GM12878 (cell line): ENCODE data around the gene PSMG3. TPM values are rescaled to one million over a fixed set of nuclear protein-coding genes. Genes with fewer than 3 reads are reported as not detected.

Source experiments
- ATAC-seq: fragments of 200-7000 bp; cut with Tn5 transposase; 3 replicates; pipeline ENCODE4 v1.9.1; 2020; ENCODE audit warnings: mild to moderate bottlenecking, moderate library complexity
- BruUV-seq: library from RNA; stranded (reverse); fragments of 400-500 nt; replicated peaks from 2 replicates; lab custom pipeline; 2021; lab: Mats Ljungman, UMichigan
- CTCF ChIA-PET: fragments of 300-600 bp; sonication (Branson Sonifier 250); formaldehyde crosslinking; extraction: SDS; loops from one replicate; lab custom pipeline; 2021; ENCODE audit warnings: inconsistent platforms; lab: Yijun Ruan, JAX
- POLR2A ChIA-PET: fragments of 350-600 bp; formaldehyde crosslinking; extraction: SDS; loops from one replicate; lab custom pipeline; 2021; ENCODE audit warnings: inconsistent platforms; lab: Charles Lee
- RAD21 ChIA-PET: fragments of 300-600 bp; sonication (Branson Sonifier 250); formaldehyde crosslinking; loops from one replicate; lab custom pipeline; 2023; ENCODE audit warnings: antibody characterized with exemption; ENCODE audit not compliant: unreplicated experiment; lab: Charles Lee
- SMC1A ChIA-PET: fragments of 300-600 bp; sonication (Branson Sonifier 250); formaldehyde crosslinking; loops from one replicate; lab custom pipeline; 2023; ENCODE audit not compliant: unreplicated experiment, uncharacterized antibody; lab: Charles Lee
- DNase-seq: peaks from one replicate; pipeline ENCODE4 v3.0.0-alpha.2; 2011; ENCODE audit warnings: low read depth, low spot score
- FAIRE-seq: peaks from 3 replicates; lab custom pipeline; 2011; peaks lifted over from hg19 to GRCh38; lab: Jason Lieb, UNC
- H2AFZ ChIP-seq: 2 replicates; pipeline ENCODE4 v1.6.0; 2011; ENCODE audit warnings: low read depth, low read length, control low read depth; ENCODE audit not compliant: control insufficient read depth
- H3K27ac ChIP-seq: 2 replicates; pipeline ENCODE4 v1.5.1; 2011; ENCODE audit warnings: control low read depth; ENCODE audit not compliant: control insufficient read depth, insufficient read depth
- H3K27me3 ChIP-seq, 2 experiments: replicated peaks in 1 of 2; 2 replicates each; pipeline versions ENCODE4 v1.6.0 to v1.6.1; 2011; ENCODE audit warnings: low read length in 1 of 2; ENCODE audit not compliant: control insufficient read depth in 2 of 2, insufficient read depth in 2 of 2
- H3K36me3 ChIP-seq, 2 experiments: 2 replicates each; pipeline ENCODE4 v1.5.1; 2011; ENCODE audit warnings: low read length in 1 of 2; ENCODE audit not compliant: control insufficient read depth in 2 of 2, insufficient read depth in 2 of 2
- H3K4me1 ChIP-seq: 2 replicates; pipeline ENCODE4 v1.6.1; 2011; ENCODE audit warnings: mild to moderate bottlenecking, low read length, moderate library complexity, mixed read lengths; ENCODE audit not compliant: control insufficient read depth, insufficient read depth
- H3K4me2 ChIP-seq: 2 replicates; pipeline ENCODE4 v1.6.0; 2011; ENCODE audit warnings: control low read depth; ENCODE audit not compliant: control insufficient read depth, insufficient read depth
- H3K4me3 ChIP-seq: fragments of 200-600 bp; sonication (generic); 2 replicates; pipeline ENCODE4 v1.5.1; 2016
- H3K79me2 ChIP-seq: 2 replicates; pipeline ENCODE4 v1.6.0; 2011; ENCODE audit warnings: low read length; ENCODE audit not compliant: control insufficient read depth, insufficient read depth
- H3K9ac ChIP-seq: 2 replicates; pipeline ENCODE4 v1.8.0; 2011; ENCODE audit warnings: low read length, control low read depth, mixed read lengths; ENCODE audit not compliant: control insufficient read depth, insufficient read depth
- H3K9me3 ChIP-seq: replicated peaks from 3 replicates; pipeline ENCODE4 v1.5.1; 2011; ENCODE audit warnings: mild to moderate bottlenecking, low read length; ENCODE audit not compliant: control insufficient read depth, insufficient read depth
- H4K20me1 ChIP-seq: 2 replicates; pipeline ENCODE4 v1.6.0; 2011; ENCODE audit not compliant: control insufficient read depth, insufficient read depth
- BCL11A ChIP-seq: IDR thresholded peaks from 2 replicates; pipeline ENCODE4 v1.6.1; 2011; ENCODE audit warnings: low read depth, low read length
- CHD4 ChIP-seq: fragments of 200-600 bp; sonication (generic); IDR thresholded peaks from 2 replicates; pipeline ENCODE4 v1.6.1; 2016; ENCODE audit warnings: mild to moderate bottlenecking
- MEF2B ChIP-seq: fragments of 450-650 bp; IDR thresholded peaks from 2 replicates; pipeline ENCODE4 v1.6.1; 2018; ENCODE audit warnings: mild to moderate bottlenecking, moderate library complexity; ENCODE audit not compliant: partially characterized antibody, poor library complexity, severe bottlenecking
- MTA2 ChIP-seq: fragments of 450-650 bp; IDR thresholded peaks from 2 replicates; pipeline ENCODE4 v1.6.1; 2016; ENCODE audit warnings: low read depth, mild to moderate bottlenecking, moderate library complexity
- NR2F1 ChIP-seq: fragments of 450-650 bp; conservative IDR thresholded peaks from 2 replicates; pipeline ENCODE4 v1.6.1; 2017; ENCODE audit warnings: mild to moderate bottlenecking
- RFX5 ChIP-seq: IDR thresholded peaks from 2 replicates; pipeline ENCODE4 v1.6.1; 2011; ENCODE audit warnings: low read depth, low read length, improper control_type of control experiment
- ZNF217 ChIP-seq: fragments of 450-650 bp; IDR thresholded peaks from 2 replicates; pipeline ENCODE4 v1.6.1; 2017; ENCODE audit warnings: antibody characterized with exemption, mild to moderate bottlenecking
- ZZZ3 ChIP-seq: IDR thresholded peaks from 2 replicates; pipeline ENCODE4 v1.6.1; 2011; ENCODE audit warnings: low read depth; ENCODE audit not compliant: control insufficient read depth, insufficient read length
- WGBS: methylation state at CpG from one replicate; pipeline ENCODE4 v1.1.6; 2016; ENCODE audit warnings: low lambda C conversion rate; ENCODE audit not compliant: insufficient replicate concordance, insufficient coverage; ENCODE audit errors: missing lambda C conversion rate; 5-methylcytosine and 5-hydroxymethylcytosine counted together
- in situ Hi-C: fragments of 300-500 bp; cut with MboI; formaldehyde crosslinking; loops from 9 replicates; pipeline ENCODE4 v1.14.3; 2018; ENCODE audit warnings: mixed read lengths
- intact Hi-C: fragments of 100-400 bp; cut with micrococcal nuclease; formaldehyde crosslinking; loops from one replicate; pipeline ENCODE4 v1.14.2; 2022; ENCODE audit not compliant: unreplicated experiment
- polyA plus RNA-seq, 11 experiments: library from polyadenylated mRNA; depleted of rRNA in 4 of 11; unstranded in 6 of 11; stranded (reverse) in 5 of 11; fragments of >200 nt; fragmentation: Nextera tagmentation in 4 of 11; fragmentation: Illumina TruSeq in 1 of 11; extraction: Ambion mirVana in 4 of 11; extraction: Trizol in 1 of 11; gene quantifications; 1 replicate in 1 of 11; 2 replicates in 10 of 11; pipeline versions ENCODE4 v1.2.1 to v1.2.3, GENCODE V29; 2011 to 2016; ENCODE audit warnings: inconsistent platforms in 2 of 11, missing spikeins in 2 of 11, low read depth in 1 of 11
- total RNA-seq, 4 experiments: library from RNA; depleted of rRNA in 3 of 4; stranded (reverse); fragments of >200 nt in 3 of 4; fragmentation: Illumina TruSeq in 1 of 4; extraction: Trizol in 1 of 4; gene quantifications; 2 replicates each; pipeline versions ENCODE4 v1.2.1 to v1.2.3, GENCODE V29; 2013 to 2021
- TF ChIP-seq, protein P1 (sequence below): fragments of 450-650 bp; IDR thresholded peaks from 2 replicates; pipeline ENCODE4 v1.6.1; 2017; ENCODE audit warnings: mild to moderate bottlenecking, moderate library complexity
- TF ChIP-seq, protein P2 (sequence below): fragments of 450-650 bp; IDR thresholded peaks from 2 replicates; pipeline ENCODE4 v1.6.1; 2018; ENCODE audit warnings: borderline replicate concordance, mild to moderate bottlenecking; ENCODE audit not compliant: partially characterized antibody

The PSMG3 gene
- total and polyA plus RNA-seq, 10 of the 15 experiments (the other 5 are each of a cell fraction or from before 2014, with no cell fraction given), result 23.9 to 115 (median 60.6) TPM

DNA sequence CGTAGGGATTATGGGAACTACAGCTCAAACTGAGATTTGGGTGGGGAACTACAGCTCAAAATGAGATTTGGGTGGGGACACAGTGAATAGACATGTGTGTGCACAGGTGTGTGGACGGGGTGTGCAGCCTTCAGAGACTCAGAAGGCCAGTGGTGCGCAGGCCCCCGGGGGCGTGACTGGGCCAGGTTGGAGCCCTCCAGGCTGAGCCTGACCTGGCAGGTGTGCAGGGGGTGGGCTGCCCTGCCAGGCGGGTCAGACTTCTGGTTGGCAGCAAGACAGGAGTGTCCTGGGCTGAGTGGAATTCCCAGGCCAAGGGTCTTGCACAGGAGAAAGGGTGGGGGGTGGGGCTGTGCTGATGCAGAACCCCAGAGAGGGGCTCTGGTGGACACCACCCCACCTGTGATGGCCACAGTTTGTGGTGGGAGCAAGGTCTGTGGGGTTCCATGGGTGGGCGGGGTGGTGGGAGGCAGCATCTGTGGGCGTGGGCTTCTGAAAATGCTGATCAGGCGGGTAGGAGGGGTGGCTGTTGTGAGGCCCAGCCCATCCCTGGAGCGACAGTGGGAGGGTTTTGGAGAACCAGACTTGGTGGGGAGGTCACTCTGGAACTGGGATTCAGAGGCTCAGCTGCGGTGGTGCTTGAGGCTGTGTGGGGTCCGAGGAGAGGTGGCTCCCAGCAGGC is 29.3 kb upstream of the PSMG3 start (continued):
- TF ChIP-seq, protein P1, sequence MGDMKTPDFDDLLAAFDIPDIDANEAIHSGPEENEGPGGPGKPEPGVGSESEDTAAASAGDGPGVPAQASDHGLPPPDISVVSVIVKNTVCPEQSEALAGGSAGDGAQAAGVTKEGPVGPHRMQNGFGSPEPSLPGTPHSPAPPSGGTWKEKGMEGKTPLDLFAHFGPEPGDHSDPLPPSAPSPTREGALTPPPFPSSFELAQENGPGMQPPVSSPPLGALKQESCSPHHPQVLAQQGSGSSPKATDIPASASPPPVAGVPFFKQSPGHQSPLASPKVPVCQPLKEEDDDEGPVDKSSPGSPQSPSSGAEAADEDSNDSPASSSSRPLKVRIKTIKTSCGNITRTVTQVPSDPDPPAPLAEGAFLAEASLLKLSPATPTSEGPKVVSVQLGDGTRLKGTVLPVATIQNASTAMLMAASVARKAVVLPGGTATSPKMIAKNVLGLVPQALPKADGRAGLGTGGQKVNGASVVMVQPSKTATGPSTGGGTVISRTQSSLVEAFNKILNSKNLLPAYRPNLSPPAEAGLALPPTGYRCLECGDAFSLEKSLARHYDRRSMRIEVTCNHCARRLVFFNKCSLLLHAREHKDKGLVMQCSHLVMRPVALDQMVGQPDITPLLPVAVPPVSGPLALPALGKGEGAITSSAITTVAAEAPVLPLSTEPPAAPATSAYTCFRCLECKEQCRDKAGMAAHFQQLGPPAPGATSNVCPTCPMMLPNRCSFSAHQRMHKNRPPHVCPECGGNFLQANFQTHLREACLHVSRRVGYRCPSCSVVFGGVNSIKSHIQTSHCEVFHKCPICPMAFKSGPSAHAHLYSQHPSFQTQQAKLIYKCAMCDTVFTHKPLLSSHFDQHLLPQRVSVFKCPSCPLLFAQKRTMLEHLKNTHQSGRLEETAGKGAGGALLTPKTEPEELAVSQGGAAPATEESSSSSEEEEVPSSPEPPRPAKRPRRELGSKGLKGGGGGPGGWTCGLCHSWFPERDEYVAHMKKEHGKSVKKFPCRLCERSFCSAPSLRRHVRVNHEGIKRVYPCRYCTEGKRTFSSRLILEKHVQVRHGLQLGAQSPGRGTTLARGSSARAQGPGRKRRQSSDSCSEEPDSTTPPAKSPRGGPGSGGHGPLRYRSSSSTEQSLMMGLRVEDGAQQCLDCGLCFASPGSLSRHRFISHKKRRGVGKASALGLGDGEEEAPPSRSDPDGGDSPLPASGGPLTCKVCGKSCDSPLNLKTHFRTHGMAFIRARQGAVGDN, result no peak
- TF ChIP-seq ZZZ3, result no peak

DNA sequence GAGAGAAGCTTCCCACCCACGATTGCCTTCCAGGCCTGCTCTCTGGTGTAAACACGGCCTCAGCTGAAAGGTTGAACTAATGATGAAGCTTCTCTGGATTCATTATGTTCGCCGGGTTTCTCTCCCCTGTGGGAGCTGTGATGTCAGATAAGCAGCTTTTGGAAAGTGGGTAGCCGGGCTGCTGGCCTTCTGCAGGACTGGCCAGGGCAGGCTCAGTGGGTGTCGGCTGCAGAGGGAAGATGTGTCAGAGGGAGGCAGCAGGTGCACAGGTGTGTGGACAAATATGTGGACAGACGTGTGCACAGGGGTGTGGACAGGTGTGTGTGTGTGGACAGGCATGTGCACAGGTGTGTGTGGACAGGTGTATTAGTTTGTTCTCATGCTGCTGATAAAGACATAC is 28.5 kb upstream of the PSMG3 start:
- intact Hi-C loops (no loop called here), in situ Hi-C loops (no loop called here)
- H3K27ac ChIP-seq, result no peak overlapping the region
- no peaks in the 10 kb centered on the region for H3K79me2 ChIP-seq
- no peak for FAIRE-seq
- H2AFZ ChIP-seq, result no peak overlapping the region
- H3K9me3 ChIP-seq, result no peaks in the 10 kb centered on the region; the same call in 2 of the 3 replicates
- no peak overlapping the region for H3K4me3 ChIP-seq
- POLR2A ChIA-PET, result interaction anchor here (0.6 kb wide), 1 partner anchor 14 kb away, joined by 6 read pairs; no protein-coding TSS in a partner anchor
- H3K27me3 ChIP-seq, result no peaks in the 10 kb centered on the region
- TF ChIP-seq BCL11A (no peak), MTA2 (no peak), CHD4 (no peak), NR2F1 (no peak), ZNF217 (no peak), MEF2B (no peak), RFX5 (no peak)
- TF ChIP-seq, protein P2, sequence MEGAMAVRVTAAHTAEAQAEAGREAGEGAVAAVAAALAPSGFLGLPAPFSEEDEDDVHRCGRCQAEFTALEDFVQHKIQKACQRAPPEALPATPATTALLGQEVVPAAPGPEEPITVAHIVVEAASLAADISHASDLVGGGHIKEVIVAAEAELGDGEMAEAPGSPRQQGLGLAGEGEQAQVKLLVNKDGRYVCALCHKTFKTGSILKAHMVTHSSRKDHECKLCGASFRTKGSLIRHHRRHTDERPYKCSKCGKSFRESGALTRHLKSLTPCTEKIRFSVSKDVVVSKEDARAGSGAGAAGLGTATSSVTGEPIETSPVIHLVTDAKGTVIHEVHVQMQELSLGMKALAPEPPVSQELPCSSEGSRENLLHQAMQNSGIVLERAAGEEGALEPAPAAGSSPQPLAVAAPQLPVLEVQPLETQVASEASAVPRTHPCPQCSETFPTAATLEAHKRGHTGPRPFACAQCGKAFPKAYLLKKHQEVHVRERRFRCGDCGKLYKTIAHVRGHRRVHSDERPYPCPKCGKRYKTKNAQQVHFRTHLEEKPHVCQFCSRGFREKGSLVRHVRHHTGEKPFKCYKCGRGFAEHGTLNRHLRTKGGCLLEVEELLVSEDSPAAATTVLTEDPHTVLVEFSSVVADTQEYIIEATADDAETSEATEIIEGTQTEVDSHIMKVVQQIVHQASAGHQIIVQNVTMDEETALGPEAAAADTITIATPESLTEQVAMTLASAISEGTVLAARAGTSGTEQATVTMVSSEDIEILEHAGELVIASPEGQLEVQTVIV, result no peak
- no peak overlapping the region for H3K9ac ChIP-seq
- SMC1A ChIA-PET, result no interaction called here
- H3K4me2 ChIP-seq, result no peak overlapping the region
- 53% methylated on average over 7 of the region's 7 CpGs for WGBS
- CTCF ChIA-PET, result no interaction called here
- no peaks in the 10 kb centered on the region for H4K20me1 ChIP-seq
- H3K36me3 ChIP-seq, result no peaks in the 10 kb centered on the region
- DNase-seq, result no peak
- BruUV-seq, result no TSS peak
- no peak for ATAC-seq
- RAD21 ChIA-PET, result no interaction called here
- H3K4me1 ChIP-seq, result no peaks in the 10 kb centered on the region
